ENCODE results near the gene FRRS1.

Gene FRRS1

GRCh38 chr1:99728494-99729235, 37.8 kb downstream of the FRRS1 start:
- DNase-seq (ENCODE audit: low read depth), result no peak

- DNase-seq (ENCODE audit: low read depth), result no peak
Measured at GRCh38 chr1:99727575-99728185, 38.8 kb downstream of the FRRS1 start.

GRCh38 chr1:99726818-99727217, 39.6 kb downstream of the FRRS1 start:
- no peak for DNase-seq (ENCODE audit: low read depth)

- DNase-seq (ENCODE audit: low read depth), result no peak
Measured at GRCh38 chr1:99726407-99726806, 40.0 kb downstream of the FRRS1 start.

GRCh38 chr1:99725996-99726395, 40.4 kb downstream of the FRRS1 start:
- DNase-seq (ENCODE audit: low read depth), result no peak

GRCh38 chr1:99723251-99723650, 43.2 kb downstream of the FRRS1 start:
- no peak for DNase-seq (ENCODE audit: low read depth)

GRCh38 chr1:99717005-99717404, 49.4 kb downstream of the FRRS1 start:
- no peak for DNase-seq (ENCODE audit: low read depth)

GRCh38 chr1:99713006-99713405, 53.4 kb downstream of the FRRS1 start:
- DNase-seq (ENCODE audit: low read depth), result no peak

GRCh38 chr1:99710994-99711393, 55.4 kb downstream of the FRRS1 start:
- DNase-seq (ENCODE audit: low read depth), result no peak

- no peak for DNase-seq (ENCODE audit: low read depth)
Measured at GRCh38 chr1:99707535-99708142, 58.8 kb downstream of the FRRS1 start.

- no peak for DNase-seq (ENCODE audit: low read depth)
Measured at GRCh38 chr1:99705385-99705784, 61.0 kb downstream of the FRRS1 start.

GRCh38 chr1:99704356-99704816, 62.0 kb downstream of the FRRS1 start:
- no peak for DNase-seq (ENCODE audit: low read depth)

GRCh38 chr1:99702221-99702620, 64.2 kb downstream of the FRRS1 start:
- DNase-seq (ENCODE audit: low read depth), result no peak

- DNase-seq (ENCODE audit: low read depth), result no peak
Measured at GRCh38 chr1:99700020-99700419, 66.4 kb downstream of the FRRS1 start.

GRCh38 chr1:99697580-99697979, 68.9 kb downstream of the FRRS1 start:
- DNase-seq (ENCODE audit: low read depth), result no peak

GRCh38 chr1:99696616-99697015, 69.8 kb downstream of the FRRS1 start:
- no peak for DNase-seq (ENCODE audit: low read depth)

- no peak for DNase-seq (ENCODE audit: low read depth)
Measured at GRCh38 chr1:99691175-99691574, 75.3 kb downstream of the FRRS1 start.

- DNase-seq (ENCODE audit: low read depth), result peak; percentile 91
Measured at GRCh38 chr1:99685516-99686180, 80.8 kb downstream of the FRRS1 start.

- peak; percentile 71 for DNase-seq (ENCODE audit: low read depth)
Measured at GRCh38 chr1:99682291-99682751, 84.1 kb downstream of the FRRS1 start.

- no peak for DNase-seq (ENCODE audit: low read depth)
Measured at GRCh38 chr1:99681583-99681982, 84.9 kb downstream of the FRRS1 start.

GRCh38 chr1:99680270-99680669, 86.2 kb downstream of the FRRS1 start:
- DNase-seq (ENCODE audit: low read depth), result no peak

GRCh38 chr1:99677416-99677815, 89.0 kb downstream of the FRRS1 start:
- DNase-seq (ENCODE audit: low read depth), result no peak

- no peak for DNase-seq (ENCODE audit: low read depth)
Measured at GRCh38 chr1:99676876-99677275, 89.6 kb downstream of the FRRS1 start.
